NCI-H1092 treated with DMSO at 0.1 percent for 48 hours (cell line): ENCODE results near the gene PAX3.

ENCODE experiments used
- DNase-seq: peaks from one replicate; lab custom pipeline; 2025; lab: John Stamatoyannopoulos, UW

PAX3 gene

DNA sequence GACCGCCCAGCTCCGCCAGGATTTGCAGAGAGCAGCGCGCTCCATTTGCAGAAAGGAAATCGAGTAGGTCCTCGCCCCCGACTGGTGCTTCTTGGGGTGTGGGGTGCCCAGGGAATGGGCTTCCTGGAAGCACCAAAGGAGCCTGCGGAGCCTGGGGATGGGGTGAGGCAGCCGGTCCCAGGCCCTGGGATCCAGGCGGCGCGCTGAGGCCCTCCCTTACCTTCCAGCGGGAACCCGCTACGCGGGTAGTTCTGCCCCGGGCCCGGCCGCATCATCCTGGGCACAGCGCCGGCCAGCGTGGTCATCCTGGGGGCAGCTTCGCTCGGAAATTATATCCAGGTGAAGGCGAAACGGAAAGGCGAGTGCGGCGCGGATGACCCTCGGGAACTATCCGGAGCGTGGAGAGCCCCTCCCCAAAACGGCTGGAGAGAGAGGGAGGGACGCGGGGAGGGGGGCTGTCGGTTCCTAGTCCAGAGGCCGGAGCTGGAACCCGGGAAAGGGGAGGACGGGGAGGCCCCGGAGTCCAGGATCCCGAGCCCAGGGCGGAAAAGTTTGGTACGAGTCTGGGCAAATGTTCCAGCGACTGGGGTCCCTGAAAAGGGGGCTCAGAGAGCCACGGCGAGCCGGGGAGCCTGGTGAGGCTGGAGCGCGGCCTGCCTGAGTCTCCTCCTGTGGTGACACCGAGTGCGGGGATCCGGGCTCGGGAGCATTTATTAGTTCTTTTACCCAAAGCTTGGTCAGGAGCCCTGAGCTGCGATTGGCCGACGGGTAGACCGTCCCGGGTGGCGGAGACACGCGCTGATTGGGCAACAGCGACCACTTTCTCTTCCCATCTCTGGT lies at the start of gene PAX3:
Gene PAX3 (minus strand): TSS at position 688 of the 840 bp plus-strand sequence. CDS start 383 bp downstream, at position 305.
- DNase-seq: no peak

DNA sequence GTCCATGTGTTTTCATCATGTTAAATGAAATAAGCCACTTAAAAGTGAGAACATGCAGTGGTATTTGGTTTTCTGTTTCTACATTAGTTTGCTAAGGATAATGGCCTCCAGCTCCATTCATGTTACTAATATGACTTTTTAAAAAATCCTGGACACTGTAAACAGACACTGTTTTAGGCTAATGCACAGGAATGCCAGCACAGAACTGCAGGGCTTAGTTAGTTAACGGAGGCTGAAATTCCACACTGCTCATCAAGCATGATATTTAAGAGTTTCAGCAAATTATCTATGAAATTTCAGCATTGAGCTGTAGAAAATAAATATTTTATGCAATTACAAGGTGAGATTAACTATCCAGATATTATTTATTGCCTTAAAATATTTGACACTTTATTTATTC lies 42.5 kb upstream of the PAX3 start:
- no peak for DNase-seq

DNA sequence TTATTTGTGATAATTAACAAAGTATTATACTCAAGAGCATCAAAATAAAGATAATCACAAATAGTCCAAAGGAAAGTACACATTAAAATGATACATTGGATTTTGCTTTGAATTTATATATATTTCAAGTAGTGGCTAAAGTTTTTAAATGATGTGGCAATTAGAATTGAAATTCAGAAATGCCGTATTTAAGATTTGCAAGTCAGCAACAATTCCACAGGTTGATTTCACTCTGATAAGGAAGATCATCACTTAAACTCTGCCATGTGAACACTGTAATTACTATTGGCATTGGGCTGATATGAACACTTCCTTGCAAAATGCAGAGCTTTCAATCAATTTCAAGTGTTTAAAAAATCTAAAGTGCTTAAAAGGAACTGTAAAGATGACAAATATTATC lies 39.6 kb upstream of the PAX3 start:
- DNase-seq: no peak

DNA sequence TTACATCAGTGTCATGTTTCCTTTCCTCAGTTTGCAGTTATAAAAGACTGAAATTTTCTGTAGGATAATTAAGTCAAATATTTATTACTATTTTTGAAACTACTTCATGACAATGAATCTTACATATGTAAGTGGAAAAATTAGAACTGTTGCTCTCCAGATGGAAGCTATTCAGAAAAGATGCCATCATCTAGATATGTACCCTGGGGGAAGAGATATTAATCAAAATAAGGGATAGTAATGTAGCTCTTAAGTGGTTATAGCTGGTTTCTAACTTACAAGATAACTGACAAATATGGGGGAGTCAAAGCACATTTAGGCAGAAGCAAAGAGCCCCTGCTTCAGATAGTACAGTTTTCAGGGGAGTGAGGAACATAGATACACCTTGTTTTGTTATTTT lies 38.1 kb upstream of the PAX3 start:
- DNase-seq: no peak

DNA sequence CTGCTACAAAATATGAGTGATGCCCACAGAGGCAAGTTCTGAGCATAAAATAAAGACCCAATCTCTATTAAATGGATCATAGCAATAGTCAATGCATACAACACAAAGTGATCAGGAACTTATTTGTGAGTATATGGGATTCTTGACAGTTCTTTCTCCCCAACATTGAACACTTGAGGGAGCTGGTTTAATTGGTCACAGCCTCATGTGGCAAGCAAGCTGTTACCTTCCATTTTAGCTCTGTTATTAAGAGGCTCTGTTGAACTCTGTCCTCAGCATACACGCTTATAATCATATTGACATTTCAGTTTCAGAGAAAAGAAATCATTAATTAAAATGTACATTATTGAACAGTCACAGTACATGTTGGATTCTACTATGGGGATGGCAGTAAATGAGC lies 37.6 kb upstream of the PAX3 start:
- no peak for DNase-seq

DNA sequence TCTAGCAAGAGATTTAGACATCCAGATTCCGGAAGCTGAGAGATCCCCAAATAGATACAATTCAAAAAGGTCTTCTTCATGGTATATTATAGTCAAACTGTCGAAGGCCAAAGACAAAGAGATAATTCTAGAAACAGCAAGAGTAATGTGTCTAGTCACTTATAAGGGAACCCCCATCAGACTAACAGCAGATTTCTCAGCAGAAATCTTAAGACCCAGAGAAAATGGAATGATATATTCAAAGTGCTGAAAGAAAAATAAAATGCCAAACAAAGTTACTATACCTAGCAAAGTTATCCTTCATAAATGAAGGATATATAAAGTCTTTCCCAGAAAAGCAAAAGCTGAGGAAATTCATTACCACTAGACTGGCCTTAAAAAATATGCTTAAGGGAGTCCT lies 36.1 kb upstream of the PAX3 start:
- DNase-seq: no peak

DNA sequence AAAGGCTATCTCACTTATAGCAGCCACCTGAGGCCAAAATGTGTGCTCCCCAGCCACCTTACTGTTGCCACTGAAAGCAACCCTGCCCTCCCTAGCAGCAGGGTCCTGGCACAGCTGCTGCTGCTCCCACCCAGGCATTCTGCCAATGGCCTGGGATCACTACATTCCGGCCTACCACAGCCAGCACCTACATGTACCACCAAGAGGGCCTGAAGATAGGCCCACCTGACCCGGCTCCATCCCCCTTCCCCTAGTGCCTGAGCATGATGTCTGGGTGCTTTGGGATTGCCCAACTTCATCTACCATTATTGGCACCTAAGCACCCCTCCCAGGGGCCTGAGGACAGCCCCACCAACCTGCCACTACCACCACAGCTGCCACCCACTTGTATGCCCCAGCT lies 34.6 kb upstream of the PAX3 start:
- no peak for DNase-seq

DNA sequence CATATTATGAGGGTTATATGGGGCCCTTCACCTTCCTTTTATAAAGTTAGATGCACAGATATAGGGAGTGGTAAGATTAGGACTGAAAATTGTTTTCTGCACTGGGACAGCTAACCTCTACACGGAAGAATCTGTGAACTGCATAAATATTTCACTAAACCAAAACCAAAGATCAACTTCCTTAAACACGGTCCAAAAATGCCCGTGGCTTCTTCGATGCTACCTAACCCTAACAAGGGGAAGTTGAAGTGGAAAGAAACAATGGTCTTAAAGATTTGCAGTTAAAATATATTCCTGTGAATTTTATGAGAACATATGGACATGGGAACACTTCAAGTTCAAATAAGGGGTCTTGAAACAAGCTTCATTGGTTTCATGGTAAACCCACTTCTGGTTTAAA lies 33.3 kb upstream of the PAX3 start:
- no peak for DNase-seq

DNA sequence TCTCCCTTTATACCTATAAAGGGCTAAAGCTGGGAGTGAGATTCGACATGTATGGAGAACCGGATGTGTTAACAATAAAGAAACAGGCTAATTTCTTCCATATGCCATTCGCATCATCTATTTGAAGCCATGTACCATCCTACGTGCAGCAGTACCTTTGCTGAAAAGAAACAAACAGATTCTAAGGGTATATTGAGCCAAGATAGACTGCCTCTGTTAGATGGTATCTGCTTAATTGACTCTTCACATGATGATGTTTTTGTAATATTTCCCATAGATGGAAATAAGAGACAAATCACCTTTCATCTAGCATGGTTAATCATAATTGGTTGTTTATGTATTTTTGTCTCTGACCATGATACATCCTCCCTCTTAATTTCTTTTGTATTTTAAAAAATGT lies 32.1 kb upstream of the PAX3 start:
- no peak for DNase-seq

DNA sequence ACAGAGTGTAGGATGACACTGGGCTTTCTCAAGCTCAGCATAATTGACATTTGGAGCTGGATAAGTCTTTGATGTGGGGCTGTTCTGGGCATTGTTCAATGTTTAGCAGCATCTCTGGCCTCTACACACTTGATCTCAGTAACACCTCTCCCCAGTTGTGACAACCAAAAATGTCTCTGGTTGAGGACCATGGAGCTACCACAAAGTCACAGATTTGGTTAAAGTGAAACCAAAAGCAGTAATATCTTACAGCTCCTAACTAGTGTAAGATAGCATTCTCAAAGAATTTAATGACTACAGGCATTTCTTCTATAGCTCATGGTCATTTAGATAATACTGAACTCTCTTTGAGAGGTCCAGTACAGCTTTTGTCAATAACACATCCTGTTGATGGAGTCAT lies 23.4 kb upstream of the PAX3 start:
- no peak for DNase-seq

DNA sequence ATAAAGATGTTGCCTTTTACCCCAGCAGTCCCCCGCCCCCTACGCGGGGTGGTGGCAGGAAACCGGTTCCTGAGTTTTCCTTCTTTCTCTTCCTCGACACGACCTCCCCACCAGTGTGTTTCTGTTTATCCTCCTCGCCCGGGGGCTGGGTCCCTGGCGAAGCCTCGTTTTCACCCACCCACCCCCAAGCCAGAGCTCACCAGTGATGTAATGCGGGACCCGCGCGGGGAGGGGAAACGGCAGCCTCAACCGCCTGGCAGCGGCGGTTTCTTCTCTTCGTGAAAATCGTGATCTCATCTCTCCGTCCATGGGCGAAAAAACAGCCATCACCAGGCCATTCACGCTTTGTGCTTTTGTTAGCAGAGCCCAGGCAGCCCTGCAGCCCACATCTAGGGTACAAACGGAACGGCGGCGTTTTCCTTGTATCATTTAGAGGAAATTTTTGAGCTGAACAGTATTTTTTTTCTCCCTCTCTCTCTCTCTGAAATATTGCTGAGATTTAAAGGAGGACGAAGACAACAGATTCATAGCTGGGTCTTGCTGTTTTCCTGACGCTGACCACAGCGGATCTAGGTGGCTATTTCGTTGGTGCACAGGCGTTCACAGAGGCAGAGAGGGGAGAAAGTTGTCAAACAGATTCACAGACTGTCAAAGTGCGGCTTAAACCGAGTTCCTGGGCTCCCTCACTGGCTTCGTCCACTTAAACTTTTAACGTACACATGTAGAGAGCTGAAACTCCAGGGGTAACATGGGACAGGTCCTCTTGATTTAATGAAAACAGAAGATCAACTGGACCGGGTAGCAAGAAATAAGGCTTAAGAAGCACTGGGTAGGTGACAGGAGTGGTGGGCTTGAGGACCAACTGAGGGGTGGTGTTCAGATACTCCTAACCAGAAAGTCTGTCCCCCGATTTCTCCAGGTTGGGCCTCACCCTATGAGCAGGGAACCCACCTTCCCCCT lies 21.9 kb upstream of the PAX3 start:
- DNase-seq: peak; percentile 81

DNA sequence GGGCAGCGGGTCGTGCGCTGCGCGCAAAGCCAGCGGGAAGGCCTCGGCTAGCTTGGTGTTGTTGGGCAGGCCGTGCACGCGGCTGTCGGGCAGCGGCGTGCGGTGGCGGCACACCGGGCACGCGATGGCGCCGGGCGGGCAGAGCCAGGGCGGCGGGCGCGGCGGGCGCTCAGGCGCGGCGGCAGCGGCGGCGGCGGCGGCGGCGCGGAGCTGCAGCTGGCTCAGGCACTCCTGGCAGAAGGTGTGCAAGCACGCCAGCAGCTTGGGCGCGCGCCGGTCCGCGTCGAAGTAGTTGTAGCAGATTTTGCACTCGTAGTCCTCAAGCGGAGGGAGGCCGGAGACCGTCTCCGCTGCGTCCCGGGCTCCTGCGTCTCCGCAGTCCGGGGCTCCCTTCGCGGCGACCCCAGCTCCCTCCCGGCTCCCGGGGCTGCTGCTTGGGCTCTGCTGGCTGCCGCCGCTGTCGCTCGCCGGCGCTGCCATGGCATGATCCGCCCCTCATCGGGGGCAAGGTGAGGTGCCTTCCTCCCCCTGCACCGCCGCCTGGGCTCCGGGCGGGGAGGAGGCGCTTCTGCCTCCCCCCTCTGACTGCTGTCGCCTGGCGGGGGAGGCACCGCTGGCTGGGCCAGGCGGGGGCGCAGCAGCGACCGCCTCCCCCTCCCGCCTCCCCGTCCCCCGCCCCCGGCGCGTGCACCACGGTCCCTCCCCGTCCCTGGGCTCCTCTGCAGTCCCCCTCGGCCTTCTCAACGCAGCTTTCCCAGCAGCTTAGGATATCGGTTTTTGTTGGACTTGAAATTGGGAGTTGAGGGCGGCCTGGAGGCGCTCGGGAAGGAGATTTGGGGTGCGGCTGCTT lies 21.0 kb upstream of the PAX3 start:
- peak; percentile 86 for DNase-seq

DNA sequence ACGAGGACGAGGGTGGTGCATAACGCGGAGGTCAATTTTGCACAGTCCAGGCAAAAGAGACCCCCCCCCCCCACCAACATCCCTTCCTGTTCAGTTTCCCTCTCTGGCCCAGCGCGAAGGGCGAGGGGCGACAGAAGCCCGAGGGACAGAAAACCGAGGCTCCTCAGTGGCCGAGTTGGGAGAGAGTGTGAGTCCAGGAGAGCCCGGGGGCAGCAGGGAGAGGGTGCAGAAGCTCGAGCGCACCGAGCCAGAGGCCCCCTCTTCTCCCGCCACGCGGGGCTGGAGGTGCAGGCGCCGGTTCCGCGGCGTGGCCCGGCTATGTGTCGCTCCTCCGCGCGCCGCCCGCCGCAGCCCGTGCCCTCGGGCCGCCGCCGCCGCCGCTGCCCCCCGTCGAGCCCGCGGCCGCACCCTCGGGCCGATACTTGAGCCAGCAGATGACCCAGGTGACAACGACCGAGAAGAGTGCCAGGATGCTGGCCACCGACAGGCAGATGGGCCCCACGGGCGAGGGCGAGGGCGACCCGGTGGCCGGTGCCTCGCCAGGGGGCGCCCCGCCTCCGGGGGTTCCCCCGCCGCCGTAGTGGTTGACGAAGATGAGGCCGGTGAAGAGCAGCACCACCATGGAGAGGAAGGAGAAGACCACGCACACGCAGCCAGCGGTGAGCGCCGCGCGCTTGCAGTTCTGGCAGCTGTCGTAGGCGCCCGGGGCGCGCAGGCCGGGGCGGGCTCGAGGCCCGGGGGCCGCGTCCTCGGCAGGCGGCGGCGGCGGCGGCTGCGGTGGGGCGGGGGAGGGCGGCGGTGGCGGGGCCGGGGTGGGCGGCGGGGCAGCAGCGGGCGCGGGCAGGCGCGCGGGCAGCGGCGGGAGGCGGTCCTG lies 20.2 kb upstream of the PAX3 start:
- peak; percentile 64 for DNase-seq

DNA sequence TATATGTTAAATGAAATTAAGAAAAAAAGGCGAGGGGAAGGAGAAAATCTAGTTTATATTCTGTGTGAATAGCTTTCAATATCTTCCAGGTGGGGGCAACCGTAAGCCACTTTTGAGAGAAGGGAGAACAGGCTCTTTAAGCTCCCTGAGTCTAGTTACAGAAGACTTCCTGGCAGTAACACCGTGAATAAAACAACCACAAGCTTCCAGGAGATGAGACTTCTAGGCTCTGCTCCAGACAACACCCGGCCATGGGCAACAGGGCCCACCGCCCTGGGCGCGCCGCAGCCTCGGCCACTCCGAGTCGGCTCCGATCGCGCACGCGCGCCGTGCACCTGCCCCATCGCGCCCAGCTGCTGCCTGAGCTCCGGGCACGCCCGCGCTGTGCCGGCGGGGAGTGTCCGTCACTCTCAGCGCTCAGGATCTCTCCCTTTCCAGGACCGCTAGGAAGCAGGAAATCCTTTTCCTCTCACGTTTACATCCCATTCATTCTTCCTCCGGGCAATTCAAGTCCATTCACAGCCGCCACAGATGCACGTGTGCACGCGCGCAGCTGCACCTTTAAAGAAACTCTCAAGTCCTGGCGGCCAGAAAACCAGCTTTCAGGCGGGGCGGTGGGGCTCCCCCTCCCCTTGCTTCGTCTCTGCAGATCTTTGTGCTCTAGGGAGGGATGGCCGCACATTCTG lies 19.4 kb upstream of the PAX3 start:
- peak; percentile 81 for DNase-seq

DNA sequence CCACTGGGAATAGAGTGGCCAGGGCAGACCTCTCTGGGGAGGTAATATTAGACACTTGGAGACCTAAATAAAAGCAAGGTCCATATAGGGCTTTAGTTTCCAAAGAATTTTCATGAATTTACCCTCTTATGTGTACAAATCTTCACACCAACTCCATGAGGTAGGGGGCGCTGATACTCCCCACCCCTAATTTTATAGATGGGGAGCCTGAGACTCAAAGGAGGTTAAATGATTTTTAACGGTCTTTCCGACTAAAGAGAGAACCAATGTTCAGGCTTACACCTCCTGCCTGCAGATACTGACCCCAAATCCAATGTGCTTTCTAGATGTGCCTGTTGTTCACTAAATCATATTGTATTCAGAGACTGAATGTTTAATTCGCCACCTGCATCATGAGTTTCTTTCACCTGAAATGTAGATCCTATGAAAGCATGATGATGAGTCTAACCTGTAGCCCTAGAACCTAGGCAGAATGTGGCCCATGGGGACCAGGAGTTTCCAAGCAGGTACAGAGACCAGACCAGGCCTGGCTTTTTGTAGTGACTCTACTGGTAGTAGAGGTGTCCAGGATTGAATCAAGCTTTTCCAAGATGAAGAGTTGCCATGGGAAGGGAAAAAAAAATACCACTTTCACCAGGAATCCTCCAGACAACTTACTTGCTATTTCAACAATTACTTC lies 16.8 kb upstream of the PAX3 start:
- DNase-seq: no peak

DNA sequence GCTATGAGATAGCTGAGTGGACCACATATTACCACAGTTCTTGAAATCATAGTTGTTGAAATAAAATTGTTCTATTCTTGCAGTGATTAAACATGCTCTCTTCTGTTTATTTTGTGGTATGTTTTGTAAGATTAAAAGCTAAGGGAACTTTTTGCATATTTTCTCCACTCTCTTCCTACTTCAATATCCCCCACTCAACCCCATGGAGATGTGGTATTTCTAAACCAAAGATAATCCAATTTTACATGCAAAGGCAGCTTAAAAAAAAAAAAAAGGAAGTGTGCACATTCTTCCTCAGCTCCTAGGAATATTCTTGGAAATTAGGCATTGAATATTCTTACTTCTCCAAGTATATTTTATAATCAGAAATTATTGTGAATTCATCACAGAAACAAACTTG lies 15.0 kb upstream of the PAX3 start:
- DNase-seq: no peak

DNA sequence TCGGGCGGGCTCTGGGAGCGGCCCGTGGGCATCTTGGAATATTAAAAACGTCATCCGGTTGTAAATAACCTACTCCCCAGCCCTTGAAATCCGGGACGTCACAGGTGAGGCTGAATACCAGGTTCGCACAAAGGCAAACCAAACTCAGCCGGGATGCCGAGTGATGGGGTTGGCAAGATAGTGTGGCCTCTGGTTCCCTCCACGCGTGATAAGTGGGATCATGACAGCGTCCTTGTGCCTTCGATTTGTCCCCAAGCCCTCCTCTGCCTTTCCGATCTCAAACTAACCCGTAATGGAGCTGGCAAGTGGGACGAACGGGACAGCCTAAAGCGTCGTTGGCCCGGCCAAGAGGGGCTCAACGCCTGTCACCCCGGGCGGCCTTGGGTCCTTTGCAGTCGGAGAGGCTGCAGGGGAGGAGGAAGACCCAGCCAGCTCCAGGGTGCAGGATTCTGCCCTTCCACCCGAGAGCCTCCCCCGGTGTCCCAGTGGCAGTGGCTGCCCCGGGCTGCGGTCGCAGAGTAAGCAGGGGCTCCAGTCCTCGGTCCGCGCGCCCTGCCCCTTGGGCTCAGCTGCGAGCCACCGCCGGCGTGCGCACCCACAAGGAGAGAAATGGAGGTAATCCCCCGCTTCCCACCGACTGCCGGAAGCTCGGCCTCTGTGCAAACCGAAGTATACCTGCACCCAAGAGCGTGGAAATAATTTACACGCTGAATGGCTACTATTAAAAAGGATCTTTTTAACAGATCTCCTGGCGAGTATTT lies 13.4 kb upstream of the PAX3 start:
- DNase-seq: no peak

DNA sequence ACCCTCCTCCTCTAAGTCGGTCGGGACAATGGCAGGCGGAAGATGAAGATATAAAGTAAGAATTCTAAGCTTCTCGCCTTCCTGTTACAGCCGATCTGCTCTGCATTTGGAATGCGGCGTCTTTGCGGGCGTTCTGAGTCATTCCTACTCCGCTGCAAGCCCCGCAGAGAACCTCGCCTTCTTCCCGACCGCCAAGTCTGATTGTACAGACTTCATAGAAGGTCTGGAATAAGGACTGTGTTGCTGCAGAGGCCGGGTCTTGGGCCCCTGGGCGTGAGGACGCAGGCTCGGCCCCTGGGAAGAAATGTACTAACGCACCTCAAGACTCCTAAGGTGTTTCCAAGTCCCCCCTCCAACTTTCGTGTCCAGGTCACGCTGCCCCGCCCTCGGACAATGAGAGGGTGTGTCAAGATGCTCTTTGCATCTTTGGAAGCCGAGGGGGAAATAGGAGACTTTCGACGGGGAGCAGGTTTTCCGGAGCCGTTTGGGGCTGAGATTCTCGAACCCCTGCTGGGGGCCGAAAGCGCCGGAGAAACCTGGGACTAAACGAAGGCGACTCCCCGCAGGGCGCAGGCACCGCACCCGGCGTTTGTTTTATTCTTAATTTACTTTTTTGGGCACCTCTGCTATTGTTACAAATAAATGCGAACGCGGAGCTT lies 12.7 kb upstream of the PAX3 start:
- no peak for DNase-seq
